Measurements from ENCODE around the gene NKAIN2.

Gene NKAIN2

DNA sequence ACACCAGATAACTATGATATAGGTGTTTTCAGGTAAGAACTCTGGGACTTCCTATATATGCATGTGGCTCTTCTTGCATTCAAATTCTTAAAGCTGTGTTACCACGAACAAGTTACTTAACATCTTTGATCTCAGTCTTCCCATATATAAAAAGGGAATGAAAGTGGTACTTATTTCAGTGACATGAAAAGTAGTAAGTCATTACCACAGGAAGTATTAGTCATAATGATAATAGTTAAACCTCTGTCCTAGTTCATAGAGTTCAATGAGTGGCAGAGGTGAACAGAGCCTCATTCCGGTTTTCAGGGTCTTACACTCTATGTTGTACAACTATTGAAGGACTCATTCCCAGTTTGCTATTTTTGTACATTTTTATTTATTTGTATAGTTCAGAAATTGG, 237.0 kb downstream of the NKAIN2 start:
- DNase-seq, result no peak

- no peak for DNase-seq
These were observed 248.5 kb downstream of the NKAIN2 start for GRCh38 chr6:124052120-124052519.

- no peak for DNase-seq
These were observed 249.7 kb downstream of the NKAIN2 start for GRCh38 chr6:124053315-124053714.

- DNase-seq, result no peak
These were observed 250.4 kb downstream of the NKAIN2 start for GRCh38 chr6:124054034-124054433.

DNA sequence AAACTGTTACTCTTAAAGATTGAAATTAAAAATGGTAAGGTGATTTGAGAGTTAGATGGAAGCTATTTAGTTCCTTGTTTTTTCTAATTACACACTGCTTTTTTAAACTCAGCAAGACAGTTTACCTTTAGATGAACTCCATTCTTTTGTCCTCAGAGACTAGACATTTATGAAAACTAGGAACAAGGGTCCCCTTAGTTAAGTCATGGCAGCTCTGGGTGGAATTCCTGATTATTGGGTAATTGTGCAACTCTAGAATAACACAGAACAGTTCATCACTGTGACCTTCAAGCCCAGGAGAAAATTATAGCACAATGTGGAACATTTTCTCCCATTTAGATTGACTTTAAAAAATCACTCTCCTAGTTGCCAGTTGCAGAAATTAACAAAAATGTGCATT, 251.7 kb downstream of the NKAIN2 start:
- DNase-seq, result no peak

- DNase-seq, result no peak
These were observed 252.3 kb downstream of the NKAIN2 start for GRCh38 chr6:124055963-124056362.

DNA sequence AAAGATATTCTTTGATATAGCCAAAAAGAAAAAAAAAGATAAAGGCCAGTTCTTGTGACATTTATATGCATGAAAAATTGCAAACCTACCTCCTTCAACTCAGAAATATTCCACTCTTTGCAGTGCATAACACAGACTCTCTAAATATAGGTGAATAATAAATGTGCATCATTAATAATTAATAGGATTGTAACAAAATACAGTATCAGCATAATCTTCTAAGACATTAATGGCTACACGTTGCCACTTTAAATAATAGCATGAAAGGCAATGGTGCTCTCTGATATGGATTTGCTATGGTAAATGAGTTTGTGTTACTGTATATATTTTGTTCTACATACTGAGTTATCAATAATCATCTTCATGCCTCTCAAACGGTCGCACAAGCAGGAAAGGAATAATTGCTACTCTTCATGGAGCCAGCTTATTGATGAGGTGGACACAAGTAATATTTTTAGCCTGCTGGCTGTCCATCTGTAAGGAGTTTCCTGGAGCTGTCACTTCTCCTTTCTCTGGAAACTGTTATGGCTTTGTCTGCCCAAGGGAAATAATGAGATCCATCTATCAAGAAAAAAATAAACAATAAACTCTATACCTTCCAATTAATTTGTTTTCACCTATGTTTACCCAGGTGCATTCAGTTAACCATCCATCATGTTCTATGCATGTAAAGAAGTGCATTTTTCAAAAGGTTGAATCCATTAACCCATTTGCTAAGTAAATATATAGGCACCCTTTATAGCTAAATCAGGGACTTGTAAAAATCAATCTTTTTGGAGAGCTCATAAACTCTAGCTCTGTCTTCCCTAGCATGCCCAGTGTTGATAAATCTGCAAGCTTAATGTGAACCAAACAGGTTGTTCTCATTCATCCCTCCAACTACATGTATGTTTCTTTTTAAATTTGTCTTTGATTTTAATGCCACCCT, 253.0 kb downstream of the NKAIN2 start:
- peak; percentile 29 for DNase-seq

DNA sequence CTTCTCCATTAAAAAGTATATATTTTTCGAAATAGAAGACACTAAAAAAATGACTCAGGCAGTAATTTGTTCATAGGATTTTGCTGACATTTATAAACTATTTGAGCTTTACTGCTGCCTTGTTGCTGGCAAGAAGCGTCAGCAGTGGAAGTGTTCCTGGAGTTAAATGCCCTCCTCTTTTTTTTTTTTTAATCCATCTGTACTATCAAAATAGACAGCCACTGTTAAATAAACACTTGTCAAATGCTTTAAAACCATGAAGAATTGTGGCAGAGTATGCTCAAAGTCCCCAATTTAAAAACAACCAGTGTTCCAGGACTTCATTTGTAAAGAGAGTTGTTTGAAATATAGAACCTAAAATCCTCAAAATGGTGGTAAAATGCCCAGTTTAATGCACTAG, 253.8 kb downstream of the NKAIN2 start:
- peak; percentile 43 for DNase-seq

DNA sequence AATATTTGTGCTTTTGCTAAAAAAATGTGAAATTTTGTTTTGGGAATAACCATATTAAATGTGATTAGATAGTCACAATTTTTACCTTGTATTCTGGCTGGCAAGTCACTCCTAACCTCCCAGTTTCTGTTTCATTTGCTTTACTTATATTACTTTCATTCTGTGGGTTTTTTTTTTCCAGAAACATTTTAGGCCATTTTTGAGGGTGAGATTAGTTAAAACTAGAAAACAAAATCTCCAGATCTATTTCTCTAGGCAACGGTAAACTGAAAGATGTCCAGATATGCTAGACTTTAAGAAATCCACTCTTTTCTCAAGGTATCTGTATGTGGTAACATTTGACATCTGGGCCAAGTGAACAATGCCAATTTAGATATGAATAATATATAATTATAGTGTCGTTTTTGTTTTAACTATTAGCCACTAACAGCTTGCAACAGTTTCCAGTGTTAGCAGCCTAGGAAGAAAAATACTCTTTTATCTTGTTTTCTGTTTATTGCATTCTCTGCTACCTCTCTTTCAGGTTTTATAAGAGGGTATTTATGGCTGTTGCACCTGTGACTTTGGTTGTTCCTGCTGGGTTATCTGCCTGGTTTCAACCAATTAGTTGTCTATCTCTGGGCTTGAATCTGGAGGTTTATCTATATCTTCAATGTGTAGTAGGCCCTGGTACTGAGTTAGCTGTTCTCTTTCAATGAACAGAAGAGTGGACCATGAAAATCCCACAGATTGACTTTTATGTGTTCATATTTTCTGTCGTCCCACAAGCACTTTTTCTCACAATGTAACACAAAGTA, 260.9 kb downstream of the NKAIN2 start:
- no peak for DNase-seq

- no peak for DNase-seq
These were observed 262.6 kb downstream of the NKAIN2 start for GRCh38 chr6:124066269-124066668.

GRCh38 chr6:124066946-124067552, 263.4 kb downstream of the NKAIN2 start:
- DNase-seq, result no peak

DNA sequence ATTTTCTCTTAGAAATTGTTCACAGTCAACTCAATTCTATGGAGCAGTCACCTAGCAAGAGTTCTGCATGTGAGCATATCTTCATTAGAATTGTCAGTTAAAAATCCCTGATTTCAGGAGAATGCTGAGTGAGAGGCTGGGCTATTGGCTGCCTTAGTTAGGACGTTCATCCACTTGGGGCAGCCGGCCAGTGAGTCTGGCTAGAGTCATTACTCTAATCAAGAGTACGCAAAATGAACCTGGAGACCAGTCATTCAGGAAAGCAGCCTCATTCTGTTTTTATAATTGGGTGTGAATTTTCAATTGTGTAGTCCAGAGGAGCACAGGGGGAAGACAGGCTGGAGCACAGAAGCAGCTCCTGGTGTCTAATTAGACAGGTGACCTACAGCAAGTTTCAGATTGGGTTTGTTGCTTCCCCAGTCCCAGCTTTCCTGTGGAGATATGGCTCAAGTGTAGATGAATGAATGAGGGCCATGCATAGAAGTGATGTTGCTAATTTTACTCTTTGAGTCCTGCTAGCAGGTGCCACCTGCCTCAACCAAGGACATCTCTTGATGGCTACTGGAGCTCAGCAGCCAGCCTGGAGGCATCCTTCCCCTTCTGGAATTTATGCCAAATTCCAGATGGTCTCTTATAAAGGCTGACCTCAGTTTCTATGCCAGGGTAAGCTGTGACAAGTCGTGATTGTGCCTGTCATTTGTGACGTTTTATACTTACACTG, 265.7 kb downstream of the NKAIN2 start:
- DNase-seq, result peak; percentile 31

DNA sequence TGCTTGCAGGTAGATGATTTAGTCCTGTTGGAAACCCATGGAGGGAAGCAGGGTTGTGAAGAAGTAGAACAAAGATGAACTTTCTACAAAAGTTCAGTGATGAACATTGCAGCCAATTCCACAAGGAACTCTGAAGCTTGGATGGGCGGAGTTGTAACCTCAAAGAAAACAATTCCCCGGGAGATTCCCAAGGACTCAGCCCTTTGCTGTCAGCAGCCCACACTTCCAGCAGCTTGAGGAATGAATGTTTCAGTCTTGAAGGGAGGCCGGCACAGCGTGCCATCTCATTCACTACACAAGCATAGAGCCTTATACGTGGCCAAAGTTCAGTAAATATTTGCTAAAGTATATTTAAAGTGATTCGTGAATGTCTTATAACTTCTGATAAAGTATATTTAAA, 269.4 kb downstream of the NKAIN2 start:
- DNase-seq, result no peak

- DNase-seq, result no peak
These were observed 270.3 kb downstream of the NKAIN2 start for GRCh38 chr6:124073820-124074587.

DNA sequence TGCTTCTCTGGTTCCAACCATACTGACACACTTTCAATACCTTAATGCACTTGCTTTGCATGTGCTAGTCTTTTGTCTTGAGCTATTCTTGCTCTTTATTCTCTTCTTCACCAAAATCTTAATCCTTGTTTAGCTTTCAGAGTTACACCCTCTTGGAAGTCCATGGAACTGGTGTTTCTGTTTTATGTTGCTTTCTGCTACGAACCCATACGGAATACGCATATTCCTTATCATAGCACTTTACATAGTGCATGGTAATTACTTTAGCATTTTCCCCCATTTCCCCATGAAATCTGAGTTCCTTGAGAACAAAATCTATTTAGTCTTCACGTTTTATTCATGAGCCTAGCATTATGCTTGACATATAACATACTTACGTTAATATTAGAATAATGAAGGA, 270.9 kb downstream of the NKAIN2 start:
- DNase-seq, result no peak

DNA sequence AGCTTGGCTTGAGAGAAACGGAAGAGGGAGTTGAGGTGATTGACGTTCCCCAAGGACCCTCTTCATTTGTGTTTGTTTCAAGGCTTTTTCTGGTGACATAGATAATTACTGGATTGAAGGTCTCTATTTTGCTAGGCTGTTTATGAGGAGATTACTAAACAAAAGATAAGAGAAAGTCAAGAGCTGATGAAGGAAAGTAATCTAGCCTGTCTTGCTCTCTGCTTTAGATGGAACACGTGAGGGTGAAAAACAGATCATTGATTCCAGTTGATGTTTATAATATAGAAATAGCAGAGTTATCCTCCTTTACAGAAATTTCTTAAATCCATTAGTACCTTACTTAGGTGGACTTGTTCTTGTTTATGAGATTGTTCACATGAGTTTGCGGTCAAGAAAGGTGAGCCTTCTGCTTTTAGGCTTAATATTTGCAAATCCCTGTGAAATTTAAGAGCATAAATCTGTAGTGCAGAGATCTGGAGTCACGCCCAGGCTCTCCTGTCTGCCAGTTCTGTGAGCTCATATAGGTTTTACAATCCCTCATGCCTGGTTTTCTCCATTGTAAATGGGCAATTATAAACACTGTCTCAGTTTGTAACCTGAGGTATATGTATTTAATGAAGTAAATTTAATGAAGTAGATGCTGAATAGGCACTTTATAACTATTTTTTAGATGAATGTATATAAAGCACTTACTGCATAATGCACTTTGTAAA, 272.8 kb downstream of the NKAIN2 start:
- DNase-seq, result peak; percentile 73

DNA sequence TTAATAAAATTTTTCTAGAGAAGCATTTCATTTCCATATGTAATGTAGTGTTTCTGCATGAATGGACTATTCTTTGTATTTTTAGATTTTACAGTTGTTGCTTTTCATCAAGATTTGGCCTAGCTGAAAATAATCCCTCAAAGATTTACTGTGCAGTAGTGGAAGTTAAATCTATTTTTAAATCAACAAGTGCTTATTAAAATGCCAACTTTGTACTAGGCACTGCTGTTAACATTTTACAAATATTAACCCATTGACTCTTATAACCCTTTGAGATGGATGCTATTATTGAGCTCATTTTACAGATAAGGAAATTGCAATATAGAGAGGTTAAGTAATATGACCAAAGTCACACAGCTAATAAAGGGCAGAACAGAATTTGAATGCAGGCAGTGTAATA, 274.5 kb downstream of the NKAIN2 start:
- DNase-seq, result no peak

DNA sequence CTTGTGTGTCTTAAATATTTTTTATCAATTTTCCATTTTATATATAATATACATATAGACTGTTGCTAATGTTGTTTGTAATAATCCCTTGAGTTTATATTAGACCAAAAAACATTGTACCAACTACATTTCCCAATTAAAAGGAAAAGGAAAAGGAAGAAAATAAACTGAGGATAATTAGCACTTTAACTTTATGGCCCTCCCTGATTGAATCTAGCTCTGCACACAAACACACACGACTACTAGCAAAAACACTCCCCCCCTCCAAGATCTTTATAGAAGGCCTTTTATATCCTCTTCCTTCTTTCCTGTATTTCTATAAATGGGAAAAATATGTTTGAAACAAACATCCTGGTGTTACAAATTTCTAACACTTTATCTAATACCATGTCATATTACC, 276.8 kb downstream of the NKAIN2 start:
- no peak for DNase-seq

GRCh38 chr6:124090491-124090890, 286.8 kb downstream of the NKAIN2 start:
- no peak for DNase-seq

GRCh38 chr6:124099520-124099919, 295.9 kb downstream of the NKAIN2 start:
- no peak for DNase-seq

DNA sequence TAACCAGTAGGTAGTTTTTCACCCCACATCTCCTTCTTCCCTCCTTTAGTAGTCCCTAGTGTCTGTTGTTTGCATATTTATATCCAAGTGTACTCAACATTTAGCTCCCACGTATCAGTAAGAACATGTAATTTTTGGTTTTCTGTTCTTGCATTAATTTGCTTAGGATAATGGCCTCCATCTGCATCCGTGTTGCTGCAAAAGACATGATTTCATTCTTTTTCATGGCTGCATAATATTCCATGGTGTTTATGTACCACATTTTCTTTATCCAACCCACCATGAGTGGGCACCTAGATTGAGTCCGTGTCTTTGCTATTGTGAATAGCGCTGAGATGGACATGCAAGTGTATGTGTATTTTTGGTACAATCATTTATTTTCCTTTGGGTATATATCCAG, 306.8 kb downstream of the NKAIN2 start:
- no peak for DNase-seq

All from NCI-H2029 (cell line).